OCI-LY7 (cell line): ENCODE measurements around the gene RPSA.

Experiments used
- CTCF ChIP-seq: fragments of 200-600 bp; sonication (generic); conservative IDR thresholded peaks from 2 replicates; pipeline ENCODE4 v1.5.1; 2014; ENCODE audit warnings: mild to moderate bottlenecking, antibody characterized with exemption, low read length, moderate library complexity, mixed read lengths
- EZH2phosphoT487 ChIP-seq: fragments of 200-600 bp; sonication (generic); IDR thresholded peaks from 2 replicates; pipeline ENCODE4 v1.6.1; 2018; ENCODE audit warnings: low read depth, borderline replicate concordance, mild to moderate bottlenecking, mixed run types, antibody characterized with exemption, low read length, moderate library complexity, mixed read lengths

GRCh38 chr3:39428745-39429201 lies 22.3 kb downstream of the RPSA start:
- TF ChIP-seq CTCF, result no peak
- no peak for TF ChIP-seq EZH2phosphoT487
